LoVo (cell line): ENCODE measurements around the gene TMED6.

ENCODE experiments used
- DNase-seq: peaks from one replicate; pipeline ENCODE4 v3.0.0-alpha.2; 2016; ENCODE audit warnings: low spot score

The TMED6 gene

DNA sequence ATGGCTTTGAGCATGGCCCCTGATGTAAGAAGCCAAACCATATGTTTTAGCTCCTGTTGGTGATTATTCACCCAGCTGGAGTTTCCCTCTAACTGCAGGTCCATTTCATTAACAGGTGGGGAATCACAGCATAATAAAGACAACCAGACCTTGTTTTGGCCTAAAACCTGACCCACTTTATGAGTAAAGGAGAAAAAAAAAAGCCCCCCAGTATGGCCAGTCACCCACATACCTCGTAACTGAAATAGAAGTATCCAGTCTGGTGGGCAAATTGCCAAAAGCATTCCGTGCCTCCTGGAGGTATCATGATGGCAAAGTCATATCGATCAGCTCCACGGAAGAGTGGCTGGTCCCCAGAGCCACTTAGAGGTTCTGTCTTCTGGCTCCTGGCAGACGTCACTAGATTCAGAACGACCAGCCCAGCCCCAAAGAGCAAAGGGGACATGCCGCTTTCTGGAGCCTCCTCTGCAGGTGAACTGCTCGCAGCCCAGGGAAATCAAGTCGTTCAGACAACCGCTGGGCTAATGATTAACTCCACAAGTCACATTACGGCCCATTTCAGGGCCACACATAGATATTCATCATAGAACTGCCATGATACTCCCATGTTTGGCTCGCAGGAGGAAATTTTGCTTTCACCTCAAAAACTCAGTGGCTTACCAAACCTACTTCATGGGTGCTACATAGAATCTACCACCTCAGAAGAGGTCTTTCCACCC, at the start of gene TMED6:
TMED6 (minus strand) TSS at position 478 of the 719 bp plus-strand sequence; CDS start at position 445, 33 bp downstream.
- DNase-seq, result no peak

DNA sequence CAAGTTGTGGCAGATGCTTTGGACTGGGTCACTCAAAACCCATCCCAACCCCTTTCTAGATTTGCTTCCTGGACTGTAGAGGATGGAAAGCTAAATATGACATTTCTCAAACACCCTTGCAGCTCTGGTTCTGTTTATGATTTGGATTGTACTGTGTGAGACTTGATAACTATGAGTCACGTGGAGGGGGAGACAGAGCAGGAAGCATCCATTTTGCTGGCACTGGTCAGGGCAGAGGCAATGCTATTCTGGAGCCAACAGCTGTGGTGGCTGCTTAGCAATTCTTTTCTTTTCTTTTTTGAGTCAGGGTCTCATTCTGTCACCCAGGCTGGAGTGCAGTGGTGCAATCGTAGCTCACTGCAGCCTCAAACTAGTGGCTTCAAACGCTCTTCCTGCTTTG, 47.8 kb upstream of the TMED6 start:
- no peak for DNase-seq

DNA sequence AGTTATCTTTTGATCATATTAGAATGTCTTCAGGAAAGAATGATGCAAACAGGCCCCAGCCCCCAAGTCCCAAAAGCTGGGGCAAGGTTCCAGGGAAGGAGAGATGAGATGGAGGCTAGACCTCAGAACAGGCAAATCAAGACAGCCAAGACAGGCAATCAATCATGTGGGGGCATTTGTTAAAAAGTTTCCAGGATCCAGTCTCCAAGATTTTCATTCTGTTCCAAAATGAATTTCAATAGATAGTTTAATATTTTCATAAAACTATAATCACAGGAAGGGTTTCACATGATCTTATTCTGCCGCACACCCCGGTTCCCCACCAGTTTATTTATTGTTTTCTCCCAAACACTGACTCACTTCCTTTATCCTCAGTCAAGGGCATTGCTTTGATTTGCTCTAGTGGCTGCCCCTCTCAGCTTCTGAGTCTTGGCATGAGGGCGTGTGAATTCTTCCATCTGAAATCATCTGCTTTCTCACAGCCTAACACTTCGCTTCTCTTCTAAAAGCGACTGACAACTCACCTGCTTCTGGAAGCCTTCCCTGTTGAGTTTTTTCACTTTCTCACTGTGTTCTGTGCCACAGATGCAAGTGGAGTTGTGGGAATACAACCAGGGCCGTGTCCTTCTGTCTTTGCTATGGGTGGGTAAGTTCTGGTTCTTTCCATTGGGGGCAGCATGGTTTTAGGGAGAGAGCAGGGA, 46.4 kb upstream of the TMED6 start:
- DNase-seq, result peak; percentile 79

DNA sequence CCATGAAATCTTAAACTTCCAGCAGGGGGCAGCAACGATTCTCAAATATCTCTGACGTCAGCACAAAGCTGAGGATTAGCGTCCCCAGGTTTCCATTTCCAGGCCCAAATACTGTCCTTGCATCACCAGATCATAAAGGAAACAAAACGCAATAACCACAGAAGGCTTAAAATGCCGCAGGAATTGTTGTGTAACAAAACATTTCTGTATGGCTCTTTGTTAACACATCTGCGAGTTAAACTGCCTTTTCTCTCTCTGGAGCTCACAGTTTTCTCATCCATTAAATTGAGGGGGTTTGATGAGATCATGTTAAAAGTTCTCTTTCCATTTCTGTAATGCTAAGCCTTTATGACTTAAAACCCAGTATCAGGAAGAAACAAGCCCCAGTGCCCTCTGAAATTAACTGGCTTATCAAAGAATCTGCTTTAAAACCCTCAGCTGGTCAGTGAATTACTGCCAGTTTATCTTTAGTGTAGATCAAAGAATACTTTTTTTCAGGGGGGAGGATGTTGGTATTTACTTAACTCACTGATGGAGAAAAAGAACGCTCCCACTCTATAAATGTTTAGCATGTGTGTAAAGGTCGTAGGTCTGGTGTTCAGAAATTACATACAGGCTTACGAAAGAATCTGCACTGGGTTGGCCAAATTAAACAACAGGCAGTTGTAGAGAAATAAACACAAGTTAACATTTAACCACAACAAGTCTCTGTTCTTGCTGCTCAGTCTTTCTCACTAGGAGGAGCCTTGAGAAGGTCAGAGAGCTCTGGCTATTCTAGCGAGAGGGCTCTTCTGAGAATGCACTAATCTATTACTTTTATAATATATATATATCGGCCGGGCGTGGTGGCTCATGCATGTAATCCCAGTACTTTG, 44.8 kb upstream of the TMED6 start:
- DNase-seq, result peak; percentile 92

DNA sequence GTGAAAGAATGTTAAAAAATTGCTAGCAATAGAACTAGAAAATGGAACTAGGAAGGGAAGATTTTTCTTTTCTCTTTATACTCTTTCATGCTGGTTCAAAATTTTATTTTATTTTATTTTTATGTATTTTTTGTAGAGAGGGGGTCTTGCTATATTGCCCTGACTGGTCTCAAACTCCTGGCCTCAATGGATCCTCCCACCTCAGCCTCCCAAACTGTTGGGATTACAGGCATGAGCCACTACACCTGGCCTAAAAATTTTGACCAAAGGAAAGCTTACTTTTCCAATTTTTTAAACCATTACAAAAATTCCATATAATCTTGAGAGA, 44.2 kb upstream of the TMED6 start:
- DNase-seq, result no peak

DNA sequence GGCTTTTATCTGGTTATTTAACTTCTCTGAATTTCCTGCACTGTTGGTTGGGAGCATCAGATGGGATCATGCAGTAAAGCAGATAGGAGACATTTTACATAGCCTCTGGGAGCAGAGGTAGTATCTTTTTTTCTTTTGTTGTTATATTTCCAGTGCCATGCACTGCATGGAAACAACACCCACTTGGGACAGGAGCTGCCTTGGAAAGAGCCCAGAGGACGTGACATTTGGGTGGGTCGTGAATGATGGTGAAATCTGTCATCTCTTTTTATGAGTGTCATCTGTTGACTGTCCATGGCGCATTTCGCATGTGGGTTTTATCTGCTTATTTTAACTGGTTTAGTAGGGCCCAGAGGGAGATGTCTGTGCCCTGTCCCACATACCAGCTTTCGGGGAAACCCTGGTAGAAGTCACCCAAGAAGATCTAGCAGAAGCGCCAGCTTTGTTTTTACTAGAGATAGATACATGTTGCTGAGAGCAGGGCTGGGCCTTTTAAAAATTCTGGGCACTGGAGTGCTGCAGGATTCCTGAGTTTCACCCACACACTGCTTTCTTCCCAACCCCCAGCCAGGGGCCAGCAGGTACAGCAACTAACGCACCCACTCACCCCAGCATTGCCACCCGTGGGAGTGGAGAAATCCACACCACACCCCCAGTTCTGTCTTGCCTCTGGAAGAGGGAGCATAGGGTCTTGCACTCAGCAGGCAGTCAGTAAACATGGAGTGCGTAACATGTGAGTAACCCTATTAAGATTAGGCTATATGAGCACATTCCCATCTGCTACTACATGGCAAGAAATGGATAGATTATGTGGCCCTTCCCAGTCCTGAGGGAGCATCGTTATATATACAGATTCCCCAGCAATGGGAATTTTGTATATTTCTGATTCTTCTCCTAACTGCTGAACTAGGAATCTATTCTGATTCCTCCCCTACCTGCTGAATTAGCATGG, 42.6 kb upstream of the TMED6 start:
- no peak for DNase-seq

DNA sequence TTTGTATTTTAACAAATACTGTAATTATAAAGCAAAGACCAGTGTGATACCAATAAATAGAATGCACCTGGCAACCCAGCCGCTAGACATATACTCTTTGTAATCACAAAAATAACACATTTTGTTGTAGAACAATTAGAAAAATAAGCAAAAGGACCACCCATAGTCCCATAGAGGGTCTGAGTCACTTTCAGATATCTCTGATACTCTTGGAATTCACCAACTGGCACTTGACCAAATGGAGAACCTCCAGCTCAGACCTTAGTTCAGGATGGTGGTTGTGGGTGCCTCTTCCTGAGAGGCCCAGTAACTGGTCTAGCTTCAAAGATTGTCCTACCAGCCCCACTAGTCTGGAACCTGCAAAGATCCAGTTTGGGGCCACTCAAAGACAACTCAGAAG, 35.0 kb upstream of the TMED6 start:
- DNase-seq, result no peak

DNA sequence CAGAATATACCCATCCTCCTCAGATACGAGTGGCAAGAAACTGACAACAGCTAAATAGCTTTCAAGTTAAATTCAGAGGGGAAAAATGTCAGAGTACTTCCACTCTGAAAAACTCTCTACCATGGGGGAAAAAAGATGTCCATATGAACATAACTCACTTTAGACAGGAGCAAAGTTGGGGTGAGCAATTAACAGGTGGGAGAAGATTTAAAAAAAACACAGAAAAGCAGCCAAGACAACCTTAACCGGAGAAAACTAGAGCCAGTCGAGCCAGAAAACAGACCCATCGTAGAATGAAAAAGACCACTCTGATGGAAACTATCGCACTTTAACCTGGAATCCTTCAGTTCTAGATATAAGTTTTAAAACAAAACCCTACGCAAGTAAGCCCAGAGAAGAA, 33.4 kb upstream of the TMED6 start:
- DNase-seq, result no peak

DNA sequence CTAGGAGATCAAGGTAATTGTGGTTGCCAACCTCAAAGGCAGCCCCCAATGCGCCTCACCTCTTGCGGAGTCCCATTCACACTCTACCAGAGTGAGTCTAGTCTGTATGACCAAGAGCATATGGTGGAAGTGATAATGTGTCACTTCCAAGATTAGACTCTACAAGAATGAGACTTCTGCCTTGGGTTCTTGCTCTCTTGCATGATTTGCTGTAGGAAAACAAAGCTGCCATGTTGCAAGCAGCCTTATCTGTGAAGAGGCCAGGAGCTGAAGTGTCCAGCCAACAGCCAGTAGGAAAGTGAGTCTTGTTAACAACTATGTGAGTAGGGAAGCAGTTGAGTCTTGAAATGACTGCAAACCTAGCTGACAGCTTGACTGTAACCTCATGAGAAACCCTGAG, 30.8 kb upstream of the TMED6 start:
- DNase-seq, result no peak

DNA sequence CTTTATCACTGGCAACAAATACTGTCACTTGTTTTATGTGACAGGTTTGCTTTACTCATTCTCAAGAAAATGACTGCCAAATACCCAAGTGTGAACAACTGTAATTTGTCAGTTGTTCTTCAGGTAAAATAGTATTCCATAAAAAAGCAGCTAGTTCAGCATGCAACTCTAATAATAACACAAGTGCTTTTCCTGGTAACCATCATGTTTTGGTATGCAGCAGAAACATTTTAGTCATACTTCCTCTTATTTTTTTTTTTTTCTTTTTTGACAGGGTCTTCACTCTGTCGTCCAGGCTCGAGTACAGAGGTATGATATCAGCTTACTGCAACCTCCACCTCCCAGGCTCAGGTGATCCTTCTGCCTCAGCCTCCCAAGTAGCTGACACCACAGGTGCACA, 29.6 kb upstream of the TMED6 start:
- no peak for DNase-seq

DNA sequence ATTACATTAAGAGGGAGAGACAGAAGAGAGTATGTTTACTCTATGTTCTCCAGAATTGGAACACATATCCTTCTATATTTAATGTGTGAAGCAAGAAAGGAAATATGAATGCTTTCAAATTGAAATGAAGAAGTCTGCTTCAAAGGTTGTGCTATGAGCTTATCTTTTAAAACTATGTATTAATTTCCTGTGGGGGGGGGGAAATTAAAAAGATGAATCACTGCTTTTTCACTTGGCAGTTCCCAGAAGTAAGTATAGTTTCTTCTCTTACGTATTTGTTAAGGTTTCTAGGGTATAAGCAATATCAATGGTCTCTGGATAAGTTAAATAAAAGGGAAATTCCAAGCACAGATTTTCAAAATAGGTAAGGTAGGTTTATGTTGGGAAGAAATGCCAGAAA, 27.2 kb upstream of the TMED6 start:
- no peak for DNase-seq

DNA sequence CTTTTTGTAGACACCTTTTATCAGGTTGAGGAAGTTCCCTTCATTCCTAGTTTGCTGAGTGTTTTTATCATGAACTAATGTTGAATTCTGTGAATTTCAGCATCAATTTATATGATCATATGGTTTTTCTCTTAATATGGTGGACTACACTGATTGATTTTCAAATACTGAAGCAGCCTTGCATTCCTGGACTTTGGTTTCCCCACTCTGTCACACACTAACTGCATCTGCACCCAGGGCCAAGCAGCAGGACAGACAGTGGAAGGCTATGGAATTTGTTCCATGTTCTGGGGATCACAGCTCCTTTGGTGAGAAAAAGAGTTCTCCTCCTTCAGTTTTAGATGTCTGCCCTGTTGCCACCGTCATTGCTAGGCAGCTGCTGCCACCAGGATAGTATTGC, 26.4 kb upstream of the TMED6 start:
- no peak for DNase-seq

DNA sequence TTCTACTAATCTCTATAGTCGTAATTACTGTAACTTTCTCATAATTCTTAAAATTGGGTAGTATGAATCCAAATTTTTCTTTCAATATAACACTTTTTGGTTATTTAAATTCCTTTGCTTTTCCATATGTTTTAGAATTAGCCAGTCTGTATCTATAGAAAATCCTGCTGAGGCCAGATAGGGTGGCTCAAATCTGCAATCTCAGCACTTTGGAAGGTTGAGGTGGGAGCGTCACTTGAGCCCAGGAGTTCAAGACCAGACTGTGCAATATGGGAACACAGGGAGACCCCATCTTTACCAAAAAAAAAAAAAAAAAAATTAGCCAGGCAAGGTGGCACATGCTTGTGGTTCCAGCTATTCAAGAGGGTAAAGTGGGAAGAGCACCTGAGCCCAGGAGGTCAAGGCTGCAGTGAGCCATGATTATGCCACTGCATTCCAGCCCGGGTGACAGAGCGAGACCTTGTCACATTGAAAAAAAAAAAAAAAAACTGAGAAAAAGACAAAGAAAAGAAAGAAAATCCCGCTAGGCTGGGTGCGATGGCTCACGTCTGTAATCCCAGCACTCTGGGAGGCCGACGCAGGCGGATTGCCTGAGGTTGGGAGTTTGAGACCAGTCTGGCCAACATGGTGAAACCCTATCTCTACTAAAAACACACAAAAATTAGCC, 24.9 kb upstream of the TMED6 start:
- DNase-seq, result no peak

DNA sequence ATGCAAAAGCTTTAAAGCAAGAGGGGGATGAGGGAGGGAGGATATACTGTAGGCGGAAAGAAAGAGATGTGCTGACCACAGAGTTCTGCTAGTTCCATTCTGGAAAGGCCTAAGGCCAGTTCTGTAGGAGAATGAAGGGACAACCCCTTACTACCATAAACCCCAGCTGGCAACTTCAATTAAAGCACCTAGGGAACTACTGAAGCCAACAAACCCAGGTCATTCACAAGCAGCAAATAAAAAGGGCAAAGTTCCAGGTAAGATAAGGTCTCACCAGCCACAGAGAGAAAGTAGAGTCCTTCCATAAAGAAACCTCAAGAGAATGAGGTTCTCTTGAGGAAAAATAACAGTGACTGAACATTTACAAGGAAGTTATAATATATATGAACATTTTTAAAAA, 21.4 kb upstream of the TMED6 start:
- no peak for DNase-seq

DNA sequence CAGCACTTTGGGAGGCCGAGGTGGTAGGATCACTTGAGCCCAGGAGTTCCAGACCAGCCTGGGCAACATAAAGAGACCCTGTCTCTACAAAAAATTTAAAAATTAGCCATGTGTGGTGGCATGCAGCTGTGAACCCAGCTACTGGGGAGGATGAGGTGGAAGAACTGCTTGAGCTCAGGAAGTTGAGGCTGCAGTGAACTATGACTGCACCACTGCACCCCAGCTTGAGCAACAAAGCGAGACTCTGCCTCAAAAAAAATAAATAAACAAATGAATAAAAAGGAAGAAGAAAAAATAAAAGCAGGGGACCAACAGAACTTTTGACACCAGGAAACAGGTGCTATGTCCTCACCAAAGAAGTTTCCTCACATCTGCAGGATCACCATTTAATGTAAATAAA, 20.0 kb upstream of the TMED6 start:
- no peak for DNase-seq

DNA sequence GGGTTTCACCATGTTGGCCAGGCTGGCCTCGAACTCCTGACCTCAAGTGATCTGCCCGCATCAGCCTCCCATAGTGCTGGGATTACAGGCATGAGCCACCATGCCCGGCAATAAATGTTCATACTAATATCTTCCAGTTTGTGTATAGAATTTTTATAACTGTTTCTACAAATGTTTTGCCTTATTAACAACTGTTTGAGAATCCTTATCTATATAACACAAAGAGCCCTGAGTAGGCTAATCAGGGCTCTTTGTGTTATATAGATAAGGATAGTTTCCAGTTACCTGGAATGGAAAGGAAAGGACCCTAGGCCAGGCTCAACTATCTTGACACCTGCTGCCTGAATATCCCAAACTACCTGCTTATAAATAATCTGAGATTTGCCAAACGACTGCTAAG, 17.3 kb upstream of the TMED6 start:
- DNase-seq, result no peak

DNA sequence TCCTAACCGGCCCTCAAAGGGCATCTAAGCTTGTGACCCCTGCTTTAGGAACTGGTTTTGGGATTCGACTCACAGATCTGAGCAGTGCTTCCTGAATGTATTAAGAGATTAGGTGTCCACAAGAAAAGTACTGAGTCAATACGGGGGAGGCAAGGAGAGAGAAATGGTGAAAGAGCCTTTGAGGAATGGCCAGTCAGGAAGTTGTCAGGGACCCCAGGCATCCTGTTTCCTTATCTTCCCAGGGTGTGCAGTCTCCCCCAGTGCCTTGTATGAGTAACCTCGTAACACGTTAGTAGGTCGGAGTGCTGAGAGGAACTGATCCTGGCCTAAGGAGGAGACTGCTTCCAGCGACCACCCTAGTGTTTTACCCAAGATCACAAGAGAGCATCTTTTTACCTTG, 16.4 kb upstream of the TMED6 start:
- DNase-seq, result no peak

DNA sequence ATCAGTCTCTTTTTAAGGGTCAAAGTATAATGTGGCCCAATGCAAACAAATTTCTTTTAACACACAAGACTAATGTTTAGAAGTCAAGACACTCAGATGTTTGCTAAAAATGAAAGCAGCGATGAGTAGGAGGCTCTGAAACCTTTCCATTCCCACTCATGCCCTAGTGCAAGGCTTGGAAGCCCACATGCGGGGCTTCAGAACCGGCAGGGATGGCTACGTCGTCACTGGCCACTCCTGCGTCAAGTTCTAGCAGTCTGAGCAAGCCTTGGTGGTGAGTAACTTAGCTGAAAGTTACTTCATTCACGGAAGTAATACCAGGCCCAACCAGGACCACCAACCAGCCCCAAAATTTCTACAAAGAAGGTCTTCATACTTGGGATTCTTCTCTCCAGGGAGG, 14.8 kb upstream of the TMED6 start:
- DNase-seq, result no peak

DNA sequence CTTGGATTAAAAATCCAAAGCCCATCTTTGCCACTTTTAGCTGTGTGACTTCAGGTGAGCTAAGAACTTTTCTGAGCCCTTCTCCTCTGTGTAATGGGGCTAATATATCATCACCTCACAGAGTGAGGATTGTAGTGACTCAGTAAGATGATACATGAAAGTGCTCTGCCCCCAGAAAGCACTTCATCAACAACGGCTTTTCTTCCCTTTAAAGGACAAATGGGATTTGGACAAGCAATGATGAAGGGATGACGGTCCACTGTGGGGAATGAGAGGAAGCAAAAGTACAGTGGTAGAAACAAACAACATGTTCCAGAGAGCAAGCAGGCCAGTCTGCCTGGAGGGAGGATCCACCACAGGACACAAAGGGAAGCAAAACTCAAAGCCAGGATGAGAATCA, 14.3 kb upstream of the TMED6 start:
- no peak for DNase-seq

DNA sequence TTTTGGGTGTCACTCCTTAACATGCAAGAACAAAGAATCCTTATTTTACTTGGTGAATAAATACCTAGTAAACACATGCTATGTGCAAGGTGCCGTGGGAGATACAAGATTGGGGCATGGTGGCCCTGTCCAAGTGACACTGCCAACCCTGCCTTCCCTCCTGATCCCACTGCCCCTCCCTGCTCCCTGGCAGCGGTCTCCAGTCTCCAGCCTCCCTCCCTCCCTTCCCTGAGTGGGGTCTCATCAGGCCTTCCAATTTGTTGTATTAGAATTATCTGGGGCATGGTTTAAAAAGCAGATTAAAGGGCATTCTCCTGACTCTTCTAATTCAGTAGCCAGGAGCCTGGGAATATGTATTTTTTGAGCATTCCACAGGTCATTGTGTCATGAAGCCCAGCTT, 12.5 kb upstream of the TMED6 start:
- DNase-seq, result no peak

DNA sequence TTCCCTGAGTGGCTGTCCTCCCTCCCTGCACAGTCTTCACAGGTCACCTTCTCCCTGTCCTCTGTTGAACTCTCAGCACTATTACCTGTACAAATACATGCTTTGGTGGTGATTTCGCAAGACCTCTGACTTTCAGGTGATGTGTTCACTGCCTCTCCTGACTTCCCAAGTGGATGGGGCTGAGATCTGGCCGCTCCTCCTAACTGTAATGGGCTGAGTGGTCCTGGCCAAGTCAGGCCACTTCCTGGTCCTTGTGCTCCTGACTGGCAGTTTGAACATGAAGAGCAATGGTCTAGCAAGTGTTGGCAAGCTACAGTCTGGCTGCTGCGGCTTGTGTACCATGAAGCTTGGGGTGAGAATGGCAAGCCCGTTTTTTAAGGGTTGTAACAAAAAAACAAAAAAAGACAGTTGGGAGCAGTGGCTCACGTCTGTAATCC, 11.7 kb upstream of the TMED6 start:
- no peak for DNase-seq
